HepG2 (cell line): Measurements from ENCODE around the gene SGF29. TPM values are rescaled to one million over a fixed set of nuclear protein-coding genes. Genes with fewer than 3 reads are reported as not detected.

Experiments used
- ETV5 ChIP-seq: IDR thresholded peaks from 2 replicates; pipeline ENCODE4 v1.6.1; 2018; ENCODE audit warnings: missing biosample characterization, missing genetic modification reagents, inconsistent platforms, borderline replicate concordance
- FOXK1 ChIP-seq: sonication (generic); formaldehyde crosslinking; IDR thresholded peaks from 2 replicates; pipeline ENCODE4 v1.4.0; 2020; ENCODE audit warnings: low read depth, missing genetic modification reagents, borderline replicate concordance
- FUBP1 ChIP-seq: sonication (generic); formaldehyde crosslinking; IDR thresholded peaks from 2 replicates; pipeline ENCODE4 v1.5.1; 2020; ENCODE audit warnings: missing genetic modification reagents, mild to moderate bottlenecking, borderline replicate concordance
- GATAD1 ChIP-seq: IDR thresholded peaks from 2 replicates; pipeline ENCODE4 v1.6.1; 2016; ENCODE audit warnings: missing genetic modification reagents, missing compliant biosample characterization
- JARID2 ChIP-seq: sonication (generic); formaldehyde crosslinking; IDR thresholded peaks from 2 replicates; pipeline ENCODE4 v1.8.1; 2023; ENCODE audit warnings: missing genetic modification reagents, inconsistent platforms; ENCODE audit not compliant: insufficient replicate concordance
- MAFK ChIP-seq, 2 experiments: IDR thresholded peaks in 1 of 2; conservative IDR thresholded peaks in 1 of 2; 2 replicates each; pipeline ENCODE4 v1.6.1; 2011; ENCODE audit warnings: improper control_type of control experiment in 2 of 2, low read length in 2 of 2
- PHF20 ChIP-seq: sonication (generic); formaldehyde crosslinking; IDR thresholded peaks from 2 replicates; pipeline ENCODE4 v1.5.0; 2020; ENCODE audit warnings: mild to moderate bottlenecking, missing genetic modification reagents
- RBM22 ChIP-seq: fragments of 200-400 bp; formaldehyde crosslinking; optimal IDR thresholded peaks from 2 replicates; pipeline ENCODE3; 2017; ENCODE audit warnings: mild to moderate bottlenecking, low read length, moderate library complexity
- SSRP1 ChIP-seq: IDR thresholded peaks from 2 replicates; pipeline ENCODE4 v1.6.1; 2016; ENCODE audit warnings: control low read depth
- ZC3H13 ChIP-seq: sonication (generic); formaldehyde crosslinking; IDR thresholded peaks from 2 replicates; pipeline ENCODE4 v1.8.1; 2023; ENCODE audit warnings: mild to moderate bottlenecking, missing genetic modification reagents, moderate library complexity
- ZNF33A ChIP-seq: sonication (generic); formaldehyde crosslinking; IDR thresholded peaks from 2 replicates; pipeline ENCODE4 v1.5.1; 2020; ENCODE audit warnings: missing genetic modification reagents, mild to moderate bottlenecking, moderate library complexity, borderline replicate concordance
- ZNF431 ChIP-seq: sonication (generic); formaldehyde crosslinking; IDR thresholded peaks from 2 replicates; pipeline ENCODE4 v1.9.0; 2022; ENCODE audit warnings: missing genetic modification reagents, low read depth, mild to moderate bottlenecking, borderline replicate concordance
- ZNF629 ChIP-seq: sonication (generic); formaldehyde crosslinking; conservative IDR thresholded peaks from 2 replicates; pipeline ENCODE4 v1.5.0; 2020; ENCODE audit warnings: missing genetic modification reagents
- polyA plus RNA-seq, 8 experiments: library from polyadenylated mRNA; depleted of rRNA in 3 of 8; stranded (reverse) in 7 of 8; unstranded in 1 of 8; fragments of >200 nt; fragmentation: Illumina TruSeq in 4 of 8; extraction: Trizol in 4 of 8; gene quantifications; 2 replicates each; pipeline versions ENCODE4 v1.2.1 to v1.2.3, GENCODE V29; 2011 to 2016; ENCODE audit warnings: low read depth in 4 of 8, missing spikeins in 1 of 8, mixed read lengths in 1 of 8; ENCODE audit not compliant: insufficient read depth in 1 of 8
- total RNA-seq, 5 experiments: library from RNA; depleted of rRNA; stranded (reverse); fragments of >200 nt; fragmentation: Illumina TruSeq; extraction: Trizol; gene quantifications; 2 replicates each; pipeline ENCODE4 v1.2.3, GENCODE V29; 2016; ENCODE audit warnings: low read depth in 1 of 5
- TF ChIP-seq, protein P1 (sequence below), 2 experiments: fragments of 450-650 bp in 1 of 2; sonication (generic) in 1 of 2; formaldehyde crosslinking in 1 of 2; IDR thresholded peaks; 2 replicates each; pipeline versions ENCODE4 v1.6.1 to v1.8.0; 2016 to 2022; ENCODE audit warnings: antibody characterized with exemption in 1 of 2, mild to moderate bottlenecking in 1 of 2, missing genetic modification reagents in 1 of 2
- TF ChIP-seq, protein P2 (sequence below): sonication (generic); formaldehyde crosslinking; IDR thresholded peaks from 2 replicates; pipeline ENCODE4 v1.5.0; 2020; ENCODE audit warnings: missing genetic modification reagents, mild to moderate bottlenecking, borderline replicate concordance

The SGF29 gene
- total and polyA plus RNA-seq, 2 of the 13 experiments (the other 11 are each of a cell fraction or from before 2014, with no cell fraction given): 5.0 to 29.4 TPM

GRCh38 chr16:28526201-28527099, 27.3 kb upstream of the SGF29 start (continued):
- TF ChIP-seq ETV5 (peak; percentile 42; the same call in 1 of the 2 replicates), ZNF33A (CRISPR knock-in tag) (no peak), FOXK1 (CRISPR knock-in tag) (no peak), ZC3H13 (CRISPR knock-in tag) (no peak), SSRP1 (CRISPR knock-in tag) (peak; percentile 81; the same call in 1 of the 2 replicates), JARID2 (no peak), ZNF431 (CRISPR knock-in tag) (no peak), FUBP1 (CRISPR knock-in tag) (no peak), PHF20 (CRISPR knock-in tag) (no peak), GATAD1 (CRISPR knock-in tag) (peak; percentile 67), MAFK (conservative IDR thresholded peaks at IDR 0.05 in 1 of 2, IDR thresholded peaks at IDR 0.05 in 1 of 2; ENCODE audit: low read length in 2 of 2) (no peak), ZNF629 (CRISPR knock-in tag) (peak; percentile 71), RBM22 (no peak)
- TF ChIP-seq, protein P1, sequence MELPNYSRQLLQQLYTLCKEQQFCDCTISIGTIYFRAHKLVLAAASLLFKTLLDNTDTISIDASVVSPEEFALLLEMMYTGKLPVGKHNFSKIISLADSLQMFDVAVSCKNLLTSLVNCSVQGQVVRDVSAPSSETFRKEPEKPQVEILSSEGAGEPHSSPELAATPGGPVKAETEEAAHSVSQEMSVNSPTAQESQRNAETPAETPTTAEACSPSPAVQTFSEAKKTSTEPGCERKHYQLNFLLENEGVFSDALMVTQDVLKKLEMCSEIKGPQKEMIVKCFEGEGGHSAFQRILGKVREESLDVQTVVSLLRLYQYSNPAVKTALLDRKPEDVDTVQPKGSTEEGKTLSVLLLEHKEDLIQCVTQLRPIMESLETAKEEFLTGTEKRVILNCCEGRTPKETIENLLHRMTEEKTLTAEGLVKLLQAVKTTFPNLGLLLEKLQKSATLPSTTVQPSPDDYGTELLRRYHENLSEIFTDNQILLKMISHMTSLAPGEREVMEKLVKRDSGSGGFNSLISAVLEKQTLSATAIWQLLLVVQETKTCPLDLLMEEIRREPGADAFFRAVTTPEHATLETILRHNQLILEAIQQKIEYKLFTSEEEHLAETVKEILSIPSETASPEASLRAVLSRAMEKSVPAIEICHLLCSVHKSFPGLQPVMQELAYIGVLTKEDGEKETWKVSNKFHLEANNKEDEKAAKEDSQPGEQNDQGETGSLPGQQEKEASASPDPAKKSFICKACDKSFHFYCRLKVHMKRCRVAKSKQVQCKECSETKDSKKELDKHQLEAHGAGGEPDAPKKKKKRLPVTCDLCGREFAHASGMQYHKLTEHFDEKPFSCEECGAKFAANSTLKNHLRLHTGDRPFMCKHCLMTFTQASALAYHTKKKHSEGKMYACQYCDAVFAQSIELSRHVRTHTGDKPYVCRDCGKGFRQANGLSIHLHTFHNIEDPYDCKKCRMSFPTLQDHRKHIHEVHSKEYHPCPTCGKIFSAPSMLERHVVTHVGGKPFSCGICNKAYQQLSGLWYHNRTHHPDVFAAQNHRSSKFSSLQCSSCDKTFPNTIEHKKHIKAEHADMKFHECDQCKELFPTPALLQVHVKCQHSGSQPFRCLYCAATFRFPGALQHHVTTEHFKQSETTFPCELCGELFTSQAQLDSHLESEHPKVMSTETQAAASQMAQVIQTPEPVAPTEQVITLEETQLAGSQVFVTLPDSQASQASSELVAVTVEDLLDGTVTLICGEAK (IDR thresholded peaks at IDR 0.05): no peak; the same call in 1 of the 2 replicates
- TF ChIP-seq, protein P1 (CRISPR knock-in tag; IDR thresholded peaks at IDR 0.05): peak; percentile 65; the same call in 1 of the 2 replicates
- TF ChIP-seq, protein P2, sequence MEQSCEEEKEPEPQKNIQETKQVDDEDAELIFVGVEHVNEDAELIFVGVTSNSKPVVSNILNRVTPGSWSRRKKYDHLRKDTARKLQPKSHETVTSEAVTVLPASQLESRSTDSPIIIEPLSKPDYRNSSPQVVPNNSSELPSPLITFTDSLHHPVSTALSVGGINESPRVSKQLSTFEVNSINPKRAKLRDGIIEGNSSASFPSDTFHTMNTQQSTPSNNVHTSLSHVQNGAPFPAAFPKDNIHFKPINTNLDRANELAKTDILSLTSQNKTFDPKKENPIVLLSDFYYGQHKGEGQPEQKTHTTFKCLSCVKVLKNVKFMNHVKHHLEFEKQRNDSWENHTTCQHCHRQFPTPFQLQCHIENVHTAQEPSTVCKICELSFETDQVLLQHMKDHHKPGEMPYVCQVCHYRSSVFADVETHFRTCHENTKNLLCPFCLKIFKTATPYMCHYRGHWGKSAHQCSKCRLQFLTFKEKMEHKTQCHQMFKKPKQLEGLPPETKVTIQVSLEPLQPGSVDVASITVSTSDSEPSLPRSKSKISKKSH (CRISPR knock-in tag): no peak
